Neural progenitor cell (in vitro differentiated cells): ENCODE measurements around the gene TUBAL3.

Experiments used
- CTCF ChIP-seq: fragments of 200-600 bp; sonication (generic); IDR thresholded peaks from 2 replicates; pipeline ENCODE4 v1.5.1; 2017; ENCODE audit warnings: antibody characterized with exemption, mild to moderate bottlenecking
- EZH2 ChIP-seq: fragments of 200-600 bp; sonication (generic); IDR thresholded peaks from 2 replicates; pipeline ENCODE4 v1.6.1; 2017; ENCODE audit warnings: antibody characterized with exemption, mild to moderate bottlenecking, moderate library complexity
- EZH2phosphoT487 ChIP-seq: fragments of 200-600 bp; sonication (generic); IDR thresholded peaks from 2 replicates; pipeline ENCODE4 v1.6.1; 2017; ENCODE audit warnings: antibody characterized with exemption

DNA sequence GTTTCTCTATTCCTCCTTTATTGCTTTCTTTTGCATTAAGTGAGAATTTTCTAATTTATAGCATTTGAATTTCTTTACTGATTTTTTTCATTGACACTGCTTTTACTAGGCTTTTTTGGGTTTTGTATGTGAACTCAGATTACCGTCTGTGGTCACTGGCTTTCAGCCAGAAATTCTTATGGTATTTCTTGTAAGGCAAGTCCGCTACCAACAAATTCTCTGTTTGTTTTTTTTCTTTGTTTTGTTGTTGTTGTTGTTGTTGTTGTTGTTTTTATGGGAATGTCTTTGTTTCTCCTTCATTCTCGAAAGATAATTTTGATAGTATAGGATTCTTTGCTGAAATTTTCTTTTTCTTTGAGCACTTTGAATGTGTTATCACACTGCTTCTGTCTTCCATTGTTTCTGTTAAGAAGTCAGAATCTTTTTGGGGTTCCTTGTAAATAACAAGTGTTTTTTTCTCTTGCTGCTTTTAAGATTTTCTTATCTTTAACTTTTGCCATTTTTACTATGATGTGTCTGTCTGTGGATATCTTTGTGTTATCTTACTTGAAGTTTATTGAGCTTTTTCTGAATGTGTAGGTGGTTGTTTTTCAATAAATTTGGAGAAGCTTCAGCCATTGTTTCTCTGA, 15.0 kb upstream of the TUBAL3 start:
- TF ChIP-seq CTCF (no peak), EZH2 (no peak), EZH2phosphoT487 (no peak)
